ENCODE data around the gene ZMAT1. TPM values are rescaled to one million over a fixed set of nuclear protein-coding genes. Genes with fewer than 3 reads are reported as not detected.

The ZMAT1 gene
- total RNA-seq, 1 experiment from 2014 or later = 2.5 TPM

DNA sequence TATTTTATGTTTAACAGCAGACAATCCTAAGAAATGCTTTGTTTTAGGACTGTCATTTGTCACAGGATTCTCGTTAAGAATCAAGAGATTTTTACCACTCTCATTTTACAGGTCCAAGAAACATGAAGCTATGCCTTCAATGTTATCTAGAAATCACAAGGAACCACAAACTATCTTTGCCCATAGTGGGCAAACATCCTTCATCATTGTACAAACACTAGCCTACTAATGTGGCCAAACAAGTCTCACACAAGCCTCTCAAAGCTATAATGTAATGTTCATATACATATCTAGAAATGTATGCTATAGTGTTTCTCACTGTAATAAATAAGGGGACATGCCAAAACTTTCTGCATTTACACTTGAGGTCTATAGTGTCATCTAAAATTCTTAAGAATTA, 26.8 kb downstream of the ZMAT1 start:
- H3K23me2 ChIP-seq (ENCODE audit: insufficient read length, low read depth, low read length, poor library complexity, severe bottlenecking) = no peaks in the 10 kb centered on the region
- H3K9me3 Mint-ChIP-seq = peaks cover 47 to 61% of the 10 kb centered on the region in 2 experiments
- H3K9me3 ChIP-seq (ENCODE audit: control insufficient read depth, low read depth, low read length) = peaks cover 30% of the 10 kb centered on the region
- H2BK5ac ChIP-seq (ENCODE audit: insufficient read length, low read length) = no peak overlapping the region
- no peak overlapping the region for H2AK5ac ChIP-seq (ENCODE audit: insufficient read length, low read length)
- peaks cover 0 to 2% (median 0%) of the 10 kb centered on the region in 3 experiments; a peak in 1 of 7 replicates for H3K36me3 Mint-ChIP-seq (ENCODE audit: insufficient read depth in 1 of 3, low read depth in 3 of 3)
- H3K27me3 Mint-ChIP-seq (ENCODE audit: low read depth) = no peaks in the 10 kb centered on the region
- H3K18ac ChIP-seq (ENCODE audit: insufficient read length, low read depth, low read length) = no peak overlapping the region
- H3T11ph ChIP-seq (ENCODE audit: low read length) = no peak overlapping the region
- no peaks in the 10 kb centered on the region for H3K79me1 ChIP-seq (ENCODE audit: insufficient read depth, low read depth, low read length, poor library complexity, severe bottlenecking)
- no peak overlapping the region for H4K91ac ChIP-seq (ENCODE audit: insufficient read length, low read depth, low read length)
- H3K9ac ChIP-seq (ENCODE audit: extremely low read depth, insufficient read length, low read length) = no peak overlapping the region
- no peak overlapping the region for H2BK12ac ChIP-seq (ENCODE audit: insufficient read length, low read depth, low read length)
- no peak overlapping the region for H2AFZ ChIP-seq (ENCODE audit: low read length)
- H4K5ac ChIP-seq (ENCODE audit: insufficient read length, low read depth, low read length) = no peak overlapping the region
- no peaks in the 10 kb centered on the region for H3K4me1 ChIP-seq (ENCODE audit: insufficient read depth, low read length)
- no peak overlapping the region for H2BK20ac ChIP-seq (ENCODE audit: low read depth, low read length, poor library complexity, severe bottlenecking)
- H3K4me2 ChIP-seq (ENCODE audit: insufficient read depth, insufficient read length, low read length) = no peak overlapping the region
- H2BK15ac ChIP-seq (ENCODE audit: low read depth, low read length) = no peak overlapping the region
- no peak overlapping the region for H3K27ac Mint-ChIP-seq
- H3K27ac ChIP-seq (ENCODE audit: insufficient read length, low read depth, low read length) = no peak overlapping the region
- H2BK120ac ChIP-seq (ENCODE audit: low read depth, low read length, poor library complexity, severe bottlenecking) = no peak overlapping the region
- H3K4me3 Mint-ChIP-seq = no peak overlapping the region
- H3K56ac ChIP-seq (ENCODE audit: insufficient read length, low read depth, low read length) = no peak overlapping the region
- H3K79me2 ChIP-seq (ENCODE audit: insufficient read depth, low read length) = no peaks in the 10 kb centered on the region
- H3K27me3 ChIP-seq (ENCODE audit: insufficient read depth, low read length) = no peaks in the 10 kb centered on the region
- no peak overlapping the region for H3K14ac ChIP-seq (ENCODE audit: insufficient read depth, low read length)
- H3K23ac ChIP-seq (ENCODE audit: insufficient read length, low read depth, low read length) = no peak overlapping the region
- H4K8ac ChIP-seq (replicated peaks; ENCODE audit: insufficient read length, low read depth, low read length) = no peak overlapping the region
- H3K4ac ChIP-seq (ENCODE audit: low read depth, low read length) = no peak overlapping the region
- WGBS (ENCODE audit: extremely low coverage, insufficient read length, low lambda C conversion rate) = no CpG with 5 or more reads among the region's 1 CpG
- H3K4me1 Mint-ChIP-seq = 0 out of 4 replicates have a peak, but pooled peaks cover 0 to 6% of the 10 kb centered on the region in 2 experiments
- DNase-seq = no peak
- no peaks in the 10 kb centered on the region for H4K20me1 ChIP-seq (ENCODE audit: control insufficient read depth, insufficient read depth, insufficient read length)
- TF ChIP-seq, protein P1, sequence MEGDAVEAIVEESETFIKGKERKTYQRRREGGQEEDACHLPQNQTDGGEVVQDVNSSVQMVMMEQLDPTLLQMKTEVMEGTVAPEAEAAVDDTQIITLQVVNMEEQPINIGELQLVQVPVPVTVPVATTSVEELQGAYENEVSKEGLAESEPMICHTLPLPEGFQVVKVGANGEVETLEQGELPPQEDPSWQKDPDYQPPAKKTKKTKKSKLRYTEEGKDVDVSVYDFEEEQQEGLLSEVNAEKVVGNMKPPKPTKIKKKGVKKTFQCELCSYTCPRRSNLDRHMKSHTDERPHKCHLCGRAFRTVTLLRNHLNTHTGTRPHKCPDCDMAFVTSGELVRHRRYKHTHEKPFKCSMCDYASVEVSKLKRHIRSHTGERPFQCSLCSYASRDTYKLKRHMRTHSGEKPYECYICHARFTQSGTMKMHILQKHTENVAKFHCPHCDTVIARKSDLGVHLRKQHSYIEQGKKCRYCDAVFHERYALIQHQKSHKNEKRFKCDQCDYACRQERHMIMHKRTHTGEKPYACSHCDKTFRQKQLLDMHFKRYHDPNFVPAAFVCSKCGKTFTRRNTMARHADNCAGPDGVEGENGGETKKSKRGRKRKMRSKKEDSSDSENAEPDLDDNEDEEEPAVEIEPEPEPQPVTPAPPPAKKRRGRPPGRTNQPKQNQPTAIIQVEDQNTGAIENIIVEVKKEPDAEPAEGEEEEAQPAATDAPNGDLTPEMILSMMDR (conservative IDR thresholded peaks at IDR 0.05) = no peak

Other genes starting within 250 kb of the ZMAT1 start
- gene TCEAL2, start 193.7 kb upstream of the ZMAT1 start, total RNA-seq (2021) = 12.6 and 14.2 TPM in 2 replicates
- gene TCEAL6, start 210.5 kb upstream of the ZMAT1 start, total RNA-seq (2021) = not detected in 2 replicates
- 7.5 and 7.7 TPM in 2 replicates for gene BEX5, start 223.9 kb upstream of the ZMAT1 start, total RNA-seq (2021)